Coronary artery (tissue), 2 donors: Measurements from ENCODE around the gene KRT6C.
A peak's percentile ranks its signal among the peaks of the same experiment; 100 is the strongest.

Experiments
- DNase-seq: peaks from one replicate; pipeline ENCODE4 v3.0.0-alpha.2; 2017; ENCODE audit warnings: low spot score
- H3K27ac ChIP-seq, 2 donors: fragments of 200-600 bp; sonication (generic); one replicate each; pipeline ENCODE4 v1.5.1; 2016 to 2019
- H3K4me3 ChIP-seq: fragments of 200-600 bp; sonication (generic); 2 replicates; pipeline ENCODE4 v1.5.1; 2016; ENCODE audit warnings: mild to moderate bottlenecking, moderate library complexity
- CTCF ChIP-seq: fragments of 200-600 bp; sonication (generic); IDR thresholded peaks from one replicate; pipeline ENCODE4 v1.5.1; 2019; ENCODE audit warnings: antibody characterized with exemption

Gene KRT6C

GRCh38 chr12:52438305-52439301 lies 35.0 kb downstream of the KRT6C start:
- no peak overlapping the region for H3K27ac ChIP-seq
- DNase-seq, result no peak
- TF ChIP-seq CTCF, result no peak
- no peak overlapping the region for H3K4me3 ChIP-seq

- no peak for TF ChIP-seq CTCF
- H3K27ac ChIP-seq, result no peak overlapping the region
- no peak for DNase-seq
- H3K4me3 ChIP-seq, result no peak overlapping the region
Observed at GRCh38 chr12:52437508-52437907, 36.1 kb downstream of the KRT6C start.

GRCh38 chr12:52436828-52437474 lies 36.7 kb downstream of the KRT6C start:
- no peak for DNase-seq
- Histone ChIP-seq H3K4me3 (no peak overlapping the region), H3K27ac (no peak overlapping the region)
- no peak for TF ChIP-seq CTCF

- DNase-seq, result no peak
- Histone ChIP-seq H3K4me3 (no peak overlapping the region), H3K27ac (no peak overlapping the region)
- no peak for TF ChIP-seq CTCF
Observed at GRCh38 chr12:52436000-52436827, 37.4 kb downstream of the KRT6C start.

- no peak for DNase-seq
- no peak overlapping the region for H3K4me3 ChIP-seq
- no peak overlapping the region for H3K27ac ChIP-seq
- TF ChIP-seq CTCF, result no peak
Observed at GRCh38 chr12:52435659-52435999, 38.0 kb downstream of the KRT6C start.

GRCh38 chr12:52434760-52435530 lies 38.7 kb downstream of the KRT6C start:
- TF ChIP-seq CTCF, result no peak
- Histone ChIP-seq H3K4me3 (no peak overlapping the region), H3K27ac (no peak overlapping the region)
- DNase-seq, result peak; percentile 22
